ENCODE data around the gene SH3BP1. TPM values are rescaled to one million over a fixed set of nuclear protein-coding genes. Genes with fewer than 3 reads are reported as not detected.
A peak's percentile ranks its signal among the peaks of the same experiment; 100 is the strongest.

SH3BP1 gene
- total and polyA plus RNA-seq, 4 donors = 14.8 to 20.2 (median 18.0) TPM

- DNase-seq = no peak
- peaks cover 0 to 27% (median 13%) of the 10 kb centered on the region in 4 donors for H3K36me3 ChIP-seq (ENCODE audit: control insufficient read depth in 4 of 4, insufficient read depth in 4 of 4, low read length in 4 of 4)
- no peak overlapping the region for H3K27ac ChIP-seq (ENCODE audit: low read depth in 1 of 2, low read length in 1 of 2)
- H3K4me1 ChIP-seq (ENCODE audit: control insufficient read depth in 5 of 5, insufficient read depth in 5 of 5, low read length in 5 of 5) = peaks cover 0 to 43% (median 18%) of the 10 kb centered on the region in 5 donors
- H3K9ac ChIP-seq (ENCODE audit: insufficient read depth in 1 of 2, low read length in 2 of 2) = no peak overlapping the region
- H3K9me3 ChIP-seq (ENCODE audit: control insufficient read depth in 4 of 4, insufficient read depth in 3 of 4, low read length in 3 of 4) = no peaks in the 10 kb centered on the region
- TF ChIP-seq CTCF (IDR thresholded peaks at IDR 0.05; ENCODE audit: control extremely low read depth, extremely low read depth) = no peak
- 92 to 93% methylated on average over 5 of the region's 5 CpGs for WGBS, 2 donors
- H3K27me3 ChIP-seq (ENCODE audit: control insufficient read depth in 3 of 3, insufficient read depth in 3 of 3, low read length in 2 of 3) = no peaks in the 10 kb centered on the region
- H3K4me3 ChIP-seq = no peak overlapping the region
- no peak for ATAC-seq (ENCODE audit: insufficient read depth, low FRiP score)
Measured at GRCh38 chr22:37641561-37641949, 2.1 kb downstream of the SH3BP1 start.

- Histone ChIP-seq H3K9ac (ENCODE audit: insufficient read depth in 1 of 2, low read length in 2 of 2) (no peak overlapping the region), H3K9me3 (ENCODE audit: control insufficient read depth in 4 of 4, insufficient read depth in 3 of 4, low read length in 3 of 4) (no peaks in the 10 kb centered on the region), H3K36me3 (ENCODE audit: control insufficient read depth in 4 of 4, insufficient read depth in 4 of 4, low read length in 4 of 4) (peaks cover 0 to 27% (median 17%) of the 10 kb centered on the region in 4 donors), H3K27me3 (ENCODE audit: control insufficient read depth in 3 of 3, insufficient read depth in 3 of 3, low read length in 2 of 3) (no peaks in the 10 kb centered on the region), H3K4me3 (no peak overlapping the region), H3K27ac (ENCODE audit: low read depth in 1 of 2, low read length in 1 of 2) (no peak overlapping the region), H3K4me1 (ENCODE audit: control insufficient read depth in 5 of 5, insufficient read depth in 5 of 5, low read length in 5 of 5) (peaks cover 0 to 26% (median 9%) of the 10 kb centered on the region in 5 donors)
- 33 to 36% methylated on average over 9 of the region's 9 CpGs for WGBS, 2 donors
- peak; percentile 82 to 87 (median 85) for DNase-seq
- ATAC-seq (ENCODE audit: insufficient read depth, low FRiP score) = peak; percentile 76
- peak; percentile 66 for TF ChIP-seq CTCF (IDR thresholded peaks at IDR 0.05; ENCODE audit: control extremely low read depth, extremely low read depth)
Measured at GRCh38 chr22:37643225-37643847, 3.9 kb downstream of the SH3BP1 start.

- Histone ChIP-seq H3K9ac (ENCODE audit: insufficient read depth in 1 of 2, low read length in 2 of 2) (no peak overlapping the region), H3K36me3 (ENCODE audit: control insufficient read depth in 4 of 4, insufficient read depth in 4 of 4, low read length in 4 of 4) (peaks cover 0 to 49% (median 27%) of the 10 kb centered on the region in 4 donors), H3K27me3 (ENCODE audit: control insufficient read depth in 3 of 3, insufficient read depth in 3 of 3, low read length in 2 of 3) (no peaks in the 10 kb centered on the region), H3K4me3 (no peak overlapping the region), H3K27ac (ENCODE audit: low read depth in 1 of 2, low read length in 1 of 2) (no peak overlapping the region), H3K4me1 (ENCODE audit: control insufficient read depth in 5 of 5, insufficient read depth in 5 of 5, low read length in 5 of 5) (peaks cover 0 to 9% (median 0%) of the 10 kb centered on the region in 5 donors), H3K9me3 (ENCODE audit: control insufficient read depth in 4 of 4, insufficient read depth in 3 of 4, low read length in 3 of 4) (no peaks in the 10 kb centered on the region)
- no peak for ATAC-seq (ENCODE audit: insufficient read depth, low FRiP score)
- 95% methylated on average over 9 of the region's 9 CpGs for WGBS, 2 donors
- no peak for DNase-seq
- TF ChIP-seq CTCF (IDR thresholded peaks at IDR 0.05; ENCODE audit: control extremely low read depth, extremely low read depth) = no peak
Measured at GRCh38 chr22:37647317-37647716, 7.8 kb downstream of the SH3BP1 start.

- no peak for TF ChIP-seq CTCF (IDR thresholded peaks at IDR 0.05; ENCODE audit: control extremely low read depth, extremely low read depth)
- DNase-seq = no peak
- ATAC-seq (ENCODE audit: insufficient read depth, low FRiP score) = no peak
- no peaks in the 10 kb centered on the region for H3K27me3 ChIP-seq (ENCODE audit: control insufficient read depth in 3 of 3, insufficient read depth in 3 of 3, low read length in 2 of 3)
- peaks cover 0 to 9% (median 0%) of the 10 kb centered on the region in 5 donors for H3K4me1 ChIP-seq (ENCODE audit: control insufficient read depth in 5 of 5, insufficient read depth in 5 of 5, low read length in 5 of 5)
- H3K9ac ChIP-seq (ENCODE audit: insufficient read depth in 1 of 2, low read length in 2 of 2) = no peak overlapping the region
- 94 to 98% methylated on average over 9 of the region's 9 CpGs for WGBS, 2 donors
- peaks cover 0 to 49% (median 27%) of the 10 kb centered on the region in 4 donors for H3K36me3 ChIP-seq (ENCODE audit: control insufficient read depth in 4 of 4, insufficient read depth in 4 of 4, low read length in 4 of 4)
- no peaks in the 10 kb centered on the region for H3K9me3 ChIP-seq (ENCODE audit: control insufficient read depth in 4 of 4, insufficient read depth in 3 of 4, low read length in 3 of 4)
- no peak overlapping the region for H3K27ac ChIP-seq (ENCODE audit: low read depth in 1 of 2, low read length in 1 of 2)
- H3K4me3 ChIP-seq = no peak overlapping the region
Measured at GRCh38 chr22:37647928-37648327, 8.5 kb downstream of the SH3BP1 start.

Measured in lung (tissue), 12 donors.